C4-2B (cell line): Measurements from ENCODE around the gene PAM.

Experiments used
- H3K27ac ChIP-seq: fragments of 450-650 bp; 2 replicates; pipeline ENCODE4 v1.5.1; 2017
- ZFX ChIP-seq: fragments of 450-650 bp; IDR thresholded peaks from 2 replicates; pipeline ENCODE4 v1.6.1; 2017
- TF ChIP-seq, protein P1 (sequence below): fragments of 450-650 bp; conservative IDR thresholded peaks from 2 replicates; pipeline ENCODE4 v1.5.1; 2017; ENCODE audit warnings: mild to moderate bottlenecking

PAM gene

DNA sequence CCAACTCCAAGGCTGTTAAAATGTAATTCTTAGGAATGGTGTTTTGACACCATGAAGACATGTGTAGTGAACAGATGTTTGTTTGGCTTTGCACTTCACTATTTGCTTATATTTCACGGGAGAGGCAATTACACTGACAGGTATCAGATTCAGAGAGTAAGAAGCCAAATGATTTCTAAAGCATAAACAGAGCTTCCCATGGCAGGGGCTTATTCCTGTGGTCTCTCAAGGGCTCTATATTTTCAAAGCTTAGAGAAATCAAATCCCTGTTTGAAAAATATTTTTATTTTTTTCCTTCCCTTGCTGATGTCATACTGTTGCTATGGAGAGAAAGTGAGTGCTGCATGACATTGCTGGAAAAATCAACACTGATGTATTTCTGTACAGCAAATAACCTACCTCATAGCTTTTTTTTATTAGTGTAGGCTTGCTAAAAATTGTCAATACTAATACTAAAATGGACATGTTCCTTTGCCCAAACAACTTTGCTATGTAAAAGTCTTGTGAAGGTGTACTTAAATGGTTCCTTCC is 203.4 kb downstream of the PAM start:
- no peak for TF ChIP-seq ZFX
- TF ChIP-seq, protein P1, sequence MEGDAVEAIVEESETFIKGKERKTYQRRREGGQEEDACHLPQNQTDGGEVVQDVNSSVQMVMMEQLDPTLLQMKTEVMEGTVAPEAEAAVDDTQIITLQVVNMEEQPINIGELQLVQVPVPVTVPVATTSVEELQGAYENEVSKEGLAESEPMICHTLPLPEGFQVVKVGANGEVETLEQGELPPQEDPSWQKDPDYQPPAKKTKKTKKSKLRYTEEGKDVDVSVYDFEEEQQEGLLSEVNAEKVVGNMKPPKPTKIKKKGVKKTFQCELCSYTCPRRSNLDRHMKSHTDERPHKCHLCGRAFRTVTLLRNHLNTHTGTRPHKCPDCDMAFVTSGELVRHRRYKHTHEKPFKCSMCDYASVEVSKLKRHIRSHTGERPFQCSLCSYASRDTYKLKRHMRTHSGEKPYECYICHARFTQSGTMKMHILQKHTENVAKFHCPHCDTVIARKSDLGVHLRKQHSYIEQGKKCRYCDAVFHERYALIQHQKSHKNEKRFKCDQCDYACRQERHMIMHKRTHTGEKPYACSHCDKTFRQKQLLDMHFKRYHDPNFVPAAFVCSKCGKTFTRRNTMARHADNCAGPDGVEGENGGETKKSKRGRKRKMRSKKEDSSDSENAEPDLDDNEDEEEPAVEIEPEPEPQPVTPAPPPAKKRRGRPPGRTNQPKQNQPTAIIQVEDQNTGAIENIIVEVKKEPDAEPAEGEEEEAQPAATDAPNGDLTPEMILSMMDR = no peak
- H3K27ac ChIP-seq = no peak overlapping the region

DNA sequence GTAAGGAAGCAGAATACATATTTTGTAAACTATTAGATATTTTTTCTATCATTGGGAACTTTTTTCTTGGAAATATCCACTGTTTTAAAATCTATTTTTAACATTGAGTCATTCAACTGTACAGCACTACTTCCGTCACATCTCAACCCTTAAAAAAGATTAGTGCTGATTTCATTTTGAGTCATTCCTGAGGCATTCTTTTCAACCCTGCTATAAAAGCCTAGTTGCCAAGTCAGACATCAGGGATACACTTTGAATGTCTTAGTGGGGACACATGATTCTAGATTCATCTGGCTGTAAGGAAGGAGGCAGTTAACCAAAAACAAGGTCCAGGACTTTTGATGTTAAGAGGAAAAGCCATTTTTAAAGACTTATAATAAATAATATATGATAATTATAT is 203.9 kb downstream of the PAM start:
- TF ChIP-seq, protein P1 = no peak
- no peak for TF ChIP-seq ZFX
- H3K27ac ChIP-seq = no peak overlapping the region

GRCh38 chr5:102961671-102962070 is 206.6 kb downstream of the PAM start:
- TF ChIP-seq, protein P1 = no peak
- TF ChIP-seq ZFX = no peak
- H3K27ac ChIP-seq = no peak overlapping the region

DNA sequence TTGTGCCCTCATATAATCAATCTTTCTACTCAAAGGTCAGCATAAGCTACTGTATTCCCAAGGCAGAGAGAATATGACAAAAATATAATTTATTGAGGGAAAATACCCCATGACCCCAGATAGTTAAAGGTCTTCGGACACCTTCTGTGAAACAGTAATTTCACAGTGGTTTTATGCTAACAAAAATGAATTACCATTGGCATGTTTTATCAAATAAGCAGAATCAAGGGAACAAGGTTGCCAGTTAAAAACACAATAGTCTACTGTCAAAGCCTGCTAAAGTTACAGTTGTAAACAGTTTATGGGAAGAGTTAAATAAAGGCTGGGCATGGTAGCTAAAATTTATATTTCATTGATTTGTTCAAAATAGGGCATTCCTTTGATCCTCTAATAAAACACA is 210.5 kb downstream of the PAM start:
- H3K27ac ChIP-seq = no peak overlapping the region
- TF ChIP-seq, protein P1 = no peak
- TF ChIP-seq ZFX = no peak

DNA sequence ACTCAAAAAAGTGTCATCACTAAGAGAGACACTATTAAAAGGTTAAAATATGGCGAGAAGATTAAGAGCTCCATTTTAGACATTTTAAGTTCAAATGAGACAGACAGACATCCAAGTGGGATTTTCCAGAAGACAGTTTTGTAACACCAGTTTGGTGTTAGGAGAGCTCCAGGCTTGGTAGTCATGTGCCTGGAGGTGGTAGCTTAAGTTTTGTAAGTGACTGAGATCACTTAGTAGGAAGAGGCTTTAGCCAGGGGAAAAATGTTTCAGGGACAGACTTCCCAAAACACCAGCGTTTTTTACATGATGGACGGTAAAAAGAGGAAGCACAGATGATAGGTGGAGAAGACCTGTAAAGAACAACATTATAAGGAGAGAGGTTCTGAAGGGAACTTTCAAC is 214.5 kb downstream of the PAM start:
- H3K27ac ChIP-seq = no peak overlapping the region
- TF ChIP-seq, protein P1 = no peak
- no peak for TF ChIP-seq ZFX

GRCh38 chr5:102971676-102972293 is 216.7 kb downstream of the PAM start:
- no peak for TF ChIP-seq ZFX
- TF ChIP-seq, protein P1 = peak; percentile 54
- no peak overlapping the region for H3K27ac ChIP-seq

- no peak for TF ChIP-seq ZFX
- TF ChIP-seq, protein P1 = 0 out of 2 replicates have a peak, but pooled peaks have one; percentile 3
- no peak overlapping the region for H3K27ac ChIP-seq
These were observed 219.1 kb downstream of the PAM start for GRCh38 chr5:102974177-102974576.
